A549 (cell line): ENCODE data around the gene LCA5. TPM values are rescaled to one million over a fixed set of nuclear protein-coding genes. Genes with fewer than 3 reads are reported as not detected.
"Not testable (repeated sequence)": the region's sequence is repeated elsewhere in the genome, so short reads cannot be mapped to it uniquely, and the experiment has no call there.

Experiments
- ATAC-seq, 2 experiments: fragments of 200-7000 bp in 1 of 2; fragments of >200 bp in 1 of 2; cut with Nextera tagmentation in 1 of 2; cut with Tn5 transposase in 1 of 2; 3 replicates each; pipeline versions ENCODE4 v1.8.0 to v1.9.1; 2018 to 2020; ENCODE audit warnings: mild to moderate bottlenecking in 1 of 2, moderate library complexity in 1 of 2
- CTCF ChIA-PET: fragments of 300-600 bp; sonication (Branson Sonifier 250); formaldehyde crosslinking; extraction: SDS; loops from one replicate; lab custom pipeline; 2021; ENCODE audit warnings: antibody characterized with exemption, inconsistent platforms; lab: Yijun Ruan, JAX
- POLR2A ChIA-PET: fragments of 350-600 bp; formaldehyde crosslinking; extraction: SDS; loops from one replicate; lab custom pipeline; 2021; ENCODE audit warnings: antibody characterized with exemption, inconsistent platforms; lab: Yijun Ruan, JAX
- DNase-seq, 2 experiments: peaks; one replicate each; pipeline versions ENCODE4 v3.0.0 to v3.0.0-alpha.2; 2011 to 2016; ENCODE audit warnings: low read depth in 1 of 2, low spot score in 1 of 2
- FAIRE-seq: peaks from 2 replicates; lab custom pipeline; 2011; peaks lifted over from hg19 to GRCh38; lab: Jason Lieb, UNC
- H3K27ac ChIP-seq, 2 experiments: fragments of >200 bp; sonication (Bioruptor Twin); formaldehyde crosslinking; 3 replicates each; pipeline ENCODE4 v1.5.1; 2016 to 2017
- H3K4me1 ChIP-seq: fragments of >200 bp; sonication (Bioruptor Twin); formaldehyde crosslinking; 3 replicates; pipeline ENCODE4 v1.6.1; 2016
- H3K4me2 ChIP-seq: fragments of >200 bp; sonication (Bioruptor Twin); formaldehyde crosslinking; 3 replicates; pipeline ENCODE4 v1.6.1; 2016
- H3K4me3 ChIP-seq: fragments of >200 bp; sonication (Bioruptor Twin); formaldehyde crosslinking; 3 replicates; pipeline ENCODE4 v1.5.1; 2016
- H3K9me3 ChIP-seq: fragments of >200 bp; sonication (Bioruptor Twin); formaldehyde crosslinking; 3 replicates; pipeline ENCODE4 v1.6.1; 2016
- BHLHE40 ChIP-seq: IDR thresholded peaks from 2 replicates; pipeline ENCODE4 v1.6.1; 2012; ENCODE audit warnings: low read depth, low read length, inconsistent platforms
- CBX2 ChIP-seq: fragments of 200-600 bp; sonication (generic); IDR thresholded peaks from 2 replicates; pipeline ENCODE4 v1.6.1; 2016; ENCODE audit warnings: low read depth, mild to moderate bottlenecking, borderline replicate concordance
- CBX8 ChIP-seq: fragments of 200-600 bp; sonication (generic); IDR thresholded peaks from 2 replicates; pipeline ENCODE4 v1.6.1; 2016
- CHD4 ChIP-seq: fragments of 200-600 bp; sonication (generic); IDR thresholded peaks from 2 replicates; pipeline ENCODE4 v1.6.1; 2016; ENCODE audit warnings: antibody characterized with exemption, mild to moderate bottlenecking, borderline replicate concordance
- EHMT2 ChIP-seq: fragments of 200-600 bp; sonication (generic); IDR thresholded peaks from 2 replicates; pipeline ENCODE4 v1.6.1; 2016; ENCODE audit warnings: antibody characterized with exemption, low read depth, mild to moderate bottlenecking, moderate library complexity
- EP300 ChIP-seq, 2 experiments: fragments of >200 bp; sonication (Bioruptor Twin); formaldehyde crosslinking; IDR thresholded peaks; 2 replicates in 1 of 2; 3 replicates in 1 of 2; pipeline ENCODE4 v1.6.1; 2016 to 2017
- ESRRA ChIP-seq: fragments of 150-350 bp; IDR thresholded peaks from 2 replicates; pipeline ENCODE4 v1.6.1; 2014; ENCODE audit warnings: mild to moderate bottlenecking, low read length, borderline replicate concordance
- FOXS1 ChIP-seq: fragments of 250-450 bp; sonication (Bioruptor Pico); IDR thresholded peaks from 2 replicates; pipeline ENCODE4 v1.5.0; 2020; ENCODE audit warnings: mild to moderate bottlenecking, moderate library complexity
- HDAC2 ChIP-seq: fragments of 200-600 bp; sonication (generic); IDR thresholded peaks from 2 replicates; pipeline ENCODE4 v1.6.1; 2016
- HOXB13 ChIP-seq: fragments of 250-450 bp; sonication (Bioruptor Pico); IDR thresholded peaks from 2 replicates; pipeline ENCODE4 v1.5.0; 2020; ENCODE audit warnings: low read depth, mild to moderate bottlenecking, moderate library complexity
- HOXB5 ChIP-seq: fragments of 250-450 bp; sonication (Bioruptor Pico); IDR thresholded peaks from 2 replicates; pipeline ENCODE4 v1.5.0; 2020; ENCODE audit warnings: mild to moderate bottlenecking, moderate library complexity
- JUN ChIP-seq, 2 experiments: fragments of >200 bp; sonication (Bioruptor Twin); formaldehyde crosslinking; IDR thresholded peaks; 2 replicates in 1 of 2; 3 replicates in 1 of 2; pipeline ENCODE4 v1.6.1; 2016 to 2017
- JUNB ChIP-seq: fragments of >200 bp; sonication (Bioruptor Twin); formaldehyde crosslinking; IDR thresholded peaks from 2 replicates; pipeline ENCODE4 v1.6.1; 2016
- MAFK ChIP-seq: fragments of 450-650 bp; IDR thresholded peaks from 2 replicates; pipeline ENCODE4 v1.6.1; 2014; ENCODE audit not compliant: partially characterized antibody
- NR3C1 ChIP-seq: fragments of >200 bp; sonication (Bioruptor Twin); formaldehyde crosslinking; IDR thresholded peaks from 3 replicates; pipeline ENCODE4 v1.6.1; 2017
- PHF8 ChIP-seq: fragments of 200-600 bp; sonication (generic); IDR thresholded peaks from 2 replicates; pipeline ENCODE4 v1.6.1; 2016; ENCODE audit warnings: low read depth, mild to moderate bottlenecking, antibody characterized with exemption, moderate library complexity, borderline replicate concordance
- POLR2A ChIP-seq: IDR thresholded peaks from 2 replicates; pipeline ENCODE4 v1.6.1; 2012; ENCODE audit warnings: mild to moderate bottlenecking, low read length
- POLR2AphosphoS2 ChIP-seq: conservative IDR thresholded peaks from 2 replicates; pipeline ENCODE4 v1.6.1; 2012; ENCODE audit warnings: low read length, improper control_type of control experiment, inconsistent platforms
- RCOR1 ChIP-seq: fragments of 150-350 bp; IDR thresholded peaks from 2 replicates; pipeline ENCODE4 v1.6.1; 2014; ENCODE audit warnings: antibody characterized with exemption, low read length, low read depth
- TFCP2L1 ChIP-seq: fragments of 250-450 bp; sonication (Bioruptor Pico); IDR thresholded peaks from 2 replicates; pipeline ENCODE4 v1.5.0; 2021; ENCODE audit warnings: mild to moderate bottlenecking
- TP53 ChIP-seq: fragments of 250-450 bp; sonication (Bioruptor Pico); IDR thresholded peaks from 2 replicates; pipeline ENCODE4 v1.5.0; 2021; ENCODE audit warnings: mild to moderate bottlenecking, moderate library complexity
- ZFP36 ChIP-seq: fragments of 450-650 bp; IDR thresholded peaks from 2 replicates; pipeline ENCODE4 v1.6.1; 2014; ENCODE audit warnings: borderline replicate concordance; ENCODE audit not compliant: partially characterized antibody
- ZNF302 ChIP-seq: fragments of 250-450 bp; sonication (Bioruptor Pico); IDR thresholded peaks from 2 replicates; pipeline ENCODE4 v1.9.0; 2021; ENCODE audit warnings: inconsistent platforms, mild to moderate bottlenecking, moderate library complexity
- WGBS: methylation state at CpG from one replicate; pipeline ENCODE4 v1.1.6; 2017; ENCODE audit errors: missing lambda C conversion rate; 5-methylcytosine and 5-hydroxymethylcytosine counted together
- polyA plus RNA-seq, 4 experiments: library from polyadenylated mRNA; depleted of rRNA in 3 of 4; stranded (reverse); fragments of >200 nt; fragmentation: RNase III in 1 of 4; extraction: RNeasy Plus Mini Kit Qiagen cat#74134 plus additional on column Dnase treatment in 1 of 4; gene quantifications; 2 replicates in 3 of 4; 3 replicates in 1 of 4; pipeline ENCODE4 v1.2.3, GENCODE V29; 2011 to 2017
- TF ChIP-seq, protein P1 (sequence below): fragments of >200 bp; sonication (Bioruptor Twin); formaldehyde crosslinking; IDR thresholded peaks from 2 replicates; pipeline ENCODE4 v1.6.1; 2016
- TF ChIP-seq, protein P2 (sequence below): fragments of 200-600 bp; sonication (generic); IDR thresholded peaks from 2 replicates; pipeline ENCODE4 v1.6.1; 2016; ENCODE audit warnings: antibody characterized with exemption, mild to moderate bottlenecking, moderate library complexity
- TF ChIP-seq, protein P3 (sequence below): fragments of >200 bp; sonication (Bioruptor Twin); formaldehyde crosslinking; IDR thresholded peaks from 3 replicates; pipeline ENCODE4 v1.5.1; 2016
- TF ChIP-seq, protein P4 (sequence below): IDR thresholded peaks from 2 replicates; pipeline ENCODE4 v1.6.1; 2012; ENCODE audit warnings: low read depth, borderline replicate concordance

LCA5 gene
- polyA plus RNA-seq, 2 of the 4 experiments (the other 2 are of a cell fraction): 1.2 to 3.0 TPM

DNA sequence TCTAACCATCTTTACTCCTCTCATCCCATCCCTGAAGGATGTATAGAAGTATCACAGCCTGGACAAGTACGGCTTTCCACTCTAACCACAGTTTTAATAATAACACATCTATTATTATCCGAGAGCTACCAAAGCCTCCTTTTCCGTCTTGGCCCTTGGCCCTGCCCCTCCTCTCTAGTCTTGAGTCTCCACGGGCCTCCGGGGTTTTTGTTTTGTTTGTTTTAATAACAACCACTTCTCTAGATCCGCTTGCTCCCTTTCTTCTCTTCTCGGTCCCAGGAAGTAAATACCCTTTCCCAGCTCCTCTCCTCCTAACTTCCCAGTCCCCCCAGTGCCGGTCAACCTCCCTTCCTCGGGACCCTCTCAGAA, 661 bp downstream of the LCA5 start:
- POLR2A ChIA-PET: interaction anchor here (0.9 to 1.1 kb wide), 2 partner anchors 10 to 56 kb away, joined by 3 read pairs; no protein-coding TSS in a partner anchor
- peaks cover 11% of the 10 kb centered on the region; the same call in 2 of the 3 replicates for H3K4me1 ChIP-seq
- TF ChIP-seq ZNF302 (CRISPR knock-in tag) (no peak), MAFK (no peak), TFCP2L1 (CRISPR knock-in tag) (no peak), RCOR1 (no peak), ESRRA (no peak), BHLHE40 (no peak), POLR2A (no peak), EP300 (IDR thresholded peaks at IDR 0.05) (no peak), TP53 (CRISPR knock-in tag) (no peak), CHD4 (no peak), CBX8 (no peak), HOXB5 (CRISPR knock-in tag) (no peak), NR3C1 (no peak), CBX2 (no peak)
- TF ChIP-seq, protein P1, sequence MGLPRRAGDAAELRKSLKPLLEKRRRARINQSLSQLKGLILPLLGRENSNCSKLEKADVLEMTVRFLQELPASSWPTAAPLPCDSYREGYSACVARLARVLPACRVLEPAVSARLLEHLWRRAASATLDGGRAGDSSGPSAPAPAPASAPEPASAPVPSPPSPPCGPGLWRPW: no peak
- TF ChIP-seq, protein P2, sequence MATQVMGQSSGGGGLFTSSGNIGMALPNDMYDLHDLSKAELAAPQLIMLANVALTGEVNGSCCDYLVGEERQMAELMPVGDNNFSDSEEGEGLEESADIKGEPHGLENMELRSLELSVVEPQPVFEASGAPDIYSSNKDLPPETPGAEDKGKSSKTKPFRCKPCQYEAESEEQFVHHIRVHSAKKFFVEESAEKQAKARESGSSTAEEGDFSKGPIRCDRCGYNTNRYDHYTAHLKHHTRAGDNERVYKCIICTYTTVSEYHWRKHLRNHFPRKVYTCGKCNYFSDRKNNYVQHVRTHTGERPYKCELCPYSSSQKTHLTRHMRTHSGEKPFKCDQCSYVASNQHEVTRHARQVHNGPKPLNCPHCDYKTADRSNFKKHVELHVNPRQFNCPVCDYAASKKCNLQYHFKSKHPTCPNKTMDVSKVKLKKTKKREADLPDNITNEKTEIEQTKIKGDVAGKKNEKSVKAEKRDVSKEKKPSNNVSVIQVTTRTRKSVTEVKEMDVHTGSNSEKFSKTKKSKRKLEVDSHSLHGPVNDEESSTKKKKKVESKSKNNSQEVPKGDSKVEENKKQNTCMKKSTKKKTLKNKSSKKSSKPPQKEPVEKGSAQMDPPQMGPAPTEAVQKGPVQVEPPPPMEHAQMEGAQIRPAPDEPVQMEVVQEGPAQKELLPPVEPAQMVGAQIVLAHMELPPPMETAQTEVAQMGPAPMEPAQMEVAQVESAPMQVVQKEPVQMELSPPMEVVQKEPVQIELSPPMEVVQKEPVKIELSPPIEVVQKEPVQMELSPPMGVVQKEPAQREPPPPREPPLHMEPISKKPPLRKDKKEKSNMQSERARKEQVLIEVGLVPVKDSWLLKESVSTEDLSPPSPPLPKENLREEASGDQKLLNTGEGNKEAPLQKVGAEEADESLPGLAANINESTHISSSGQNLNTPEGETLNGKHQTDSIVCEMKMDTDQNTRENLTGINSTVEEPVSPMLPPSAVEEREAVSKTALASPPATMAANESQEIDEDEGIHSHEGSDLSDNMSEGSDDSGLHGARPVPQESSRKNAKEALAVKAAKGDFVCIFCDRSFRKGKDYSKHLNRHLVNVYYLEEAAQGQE: no peak
- TF ChIP-seq, protein P3, sequence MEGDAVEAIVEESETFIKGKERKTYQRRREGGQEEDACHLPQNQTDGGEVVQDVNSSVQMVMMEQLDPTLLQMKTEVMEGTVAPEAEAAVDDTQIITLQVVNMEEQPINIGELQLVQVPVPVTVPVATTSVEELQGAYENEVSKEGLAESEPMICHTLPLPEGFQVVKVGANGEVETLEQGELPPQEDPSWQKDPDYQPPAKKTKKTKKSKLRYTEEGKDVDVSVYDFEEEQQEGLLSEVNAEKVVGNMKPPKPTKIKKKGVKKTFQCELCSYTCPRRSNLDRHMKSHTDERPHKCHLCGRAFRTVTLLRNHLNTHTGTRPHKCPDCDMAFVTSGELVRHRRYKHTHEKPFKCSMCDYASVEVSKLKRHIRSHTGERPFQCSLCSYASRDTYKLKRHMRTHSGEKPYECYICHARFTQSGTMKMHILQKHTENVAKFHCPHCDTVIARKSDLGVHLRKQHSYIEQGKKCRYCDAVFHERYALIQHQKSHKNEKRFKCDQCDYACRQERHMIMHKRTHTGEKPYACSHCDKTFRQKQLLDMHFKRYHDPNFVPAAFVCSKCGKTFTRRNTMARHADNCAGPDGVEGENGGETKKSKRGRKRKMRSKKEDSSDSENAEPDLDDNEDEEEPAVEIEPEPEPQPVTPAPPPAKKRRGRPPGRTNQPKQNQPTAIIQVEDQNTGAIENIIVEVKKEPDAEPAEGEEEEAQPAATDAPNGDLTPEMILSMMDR: no peak
- WGBS: 4% methylated on average over 9 of the region's 9 CpGs
- no peak for FAIRE-seq
- H3K4me2 ChIP-seq: peak overlapping the region; percentile 91
- peak overlapping the region; percentile 70 to 84 for H3K27ac ChIP-seq
- DNase-seq: no peak
- H3K9me3 ChIP-seq: no peaks in the 10 kb centered on the region
- CTCF ChIA-PET: interaction anchor here (0.6 to 1.4 kb wide), 4 partner anchors 34 to 273 kb away, joined by 3 to 4 read pairs (median 4); no protein-coding TSS in a partner anchor
- peak; percentile 37 to 48; a peak in 5 of 6 replicates for ATAC-seq
- peak overlapping the region; percentile 61 for H3K4me3 ChIP-seq

DNA sequence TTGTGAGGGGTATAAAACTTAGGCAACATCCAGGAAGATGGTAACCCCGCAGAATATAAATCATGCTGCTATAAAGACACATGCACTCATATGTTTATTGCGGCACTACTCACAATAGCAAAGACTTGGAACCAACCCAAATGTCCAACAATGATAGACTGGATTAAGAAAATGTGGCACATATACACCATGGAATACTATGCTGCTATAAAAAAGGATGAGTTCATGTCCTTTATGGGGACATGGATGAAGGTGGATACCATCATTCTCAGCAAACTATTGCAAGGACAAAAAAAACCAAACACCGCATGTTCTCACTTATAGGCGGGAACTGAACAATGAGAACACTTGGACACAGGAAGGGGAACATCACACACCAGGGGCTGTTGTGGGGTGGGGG, 7.7 kb downstream of the LCA5 start:
- H3K9me3 ChIP-seq, H3K4me2 ChIP-seq, H3K4me3 ChIP-seq, POLR2A ChIA-PET, H3K27ac ChIP-seq, H3K4me1 ChIP-seq, FAIRE-seq, CTCF ChIA-PET, ATAC-seq, DNase-seq: not testable (repeated sequence)
- whole genome bisulfite sequencing: 93% methylated on average over 4 of the region's 4 CpGs

DNA sequence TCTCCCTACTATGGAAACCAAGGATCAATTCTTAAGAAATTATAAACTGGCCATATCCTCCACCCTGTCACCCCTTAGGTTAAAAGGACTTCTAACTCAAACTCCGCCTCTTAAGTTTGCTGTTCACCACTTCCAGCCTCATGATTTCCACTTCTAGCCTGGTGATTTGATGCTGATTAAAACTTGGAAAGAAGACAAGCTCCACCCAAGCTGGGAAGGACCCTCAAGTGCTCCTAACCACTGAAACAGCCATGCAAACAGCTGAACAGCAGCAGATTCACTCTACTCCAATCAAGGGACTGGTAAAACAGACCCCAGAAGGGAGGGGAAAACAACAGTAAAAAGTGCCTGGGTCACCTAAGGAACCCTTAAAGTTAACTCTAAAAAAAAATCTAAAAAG, 10.3 kb downstream of the LCA5 start:
- ChIA-PET CTCF (no interaction called here), POLR2A (interaction anchor here (0.9 kb wide), 1 partner anchor 10 kb away, joined by 3 read pairs; the partner anchor contains the start of gene LCA5)
- FAIRE-seq (no peak), ATAC-seq (no peak), DNase-seq (no peak)
- Histone ChIP-seq H3K9me3 (no peaks in the 10 kb centered on the region), H3K4me3 (no peak overlapping the region), H3K27ac (no peak overlapping the region), H3K4me1 (0 out of 3 replicates have a peak, but pooled peaks cover 5% of the 10 kb centered on the region), H3K4me2 (no peak overlapping the region)
- WGBS: 94% methylated on average over 1 of the region's 1 CpG
- TF ChIP-seq FOXS1 (CRISPR knock-in tag): no peak
- no peak for TF ChIP-seq MAFK
- TF ChIP-seq, protein P3: no peak
- TF ChIP-seq, protein P4, sequence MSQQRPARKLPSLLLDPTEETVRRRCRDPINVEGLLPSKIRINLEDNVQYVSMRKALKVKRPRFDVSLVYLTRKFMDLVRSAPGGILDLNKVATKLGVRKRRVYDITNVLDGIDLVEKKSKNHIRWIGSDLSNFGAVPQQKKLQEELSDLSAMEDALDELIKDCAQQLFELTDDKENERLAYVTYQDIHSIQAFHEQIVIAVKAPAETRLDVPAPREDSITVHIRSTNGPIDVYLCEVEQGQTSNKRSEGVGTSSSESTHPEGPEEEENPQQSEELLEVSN: no peak
- TF ChIP-seq ZFP36: no peak
- no peak for TF ChIP-seq EHMT2
- TF ChIP-seq HOXB13 (CRISPR knock-in tag): no peak
- no peak for TF ChIP-seq TFCP2L1 (CRISPR knock-in tag)
- TF ChIP-seq PHF8: no peak
- no peak for TF ChIP-seq CBX8
- no peak for TF ChIP-seq POLR2AphosphoS2
- TF ChIP-seq JUN (IDR thresholded peaks at IDR 0.05): no peak
- TF ChIP-seq HDAC2: no peak
- no peak for TF ChIP-seq JUNB
